ENCODE data around the gene CCDC50.

The CCDC50 gene

GRCh38 chr3:191328962-191329653, at the start of gene CCDC50:
Gene CCDC50 (plus strand): TSS chr3:191329394. CDS start chr3:191329675, 281 bp downstream.
- H3K79me2 ChIP-seq (ENCODE audit: control insufficient read depth, low read length): peaks cover 48% of the 10 kb centered on the region
- H3K9me2 ChIP-seq (replicated peaks; ENCODE audit: control insufficient read depth, low read length): no peaks in the 10 kb centered on the region
- no peaks in the 10 kb centered on the region for H4K20me1 ChIP-seq (ENCODE audit: control insufficient read depth, insufficient read depth, low read depth, low read length)
- no peaks in the 10 kb centered on the region for H3K27me3 ChIP-seq (ENCODE audit: control insufficient read depth, low read length)
- H3K27ac ChIP-seq (ENCODE audit: low read depth, low read length): peak within 1 kb of the TSS; percentile 37
- H3K36me3 ChIP-seq (ENCODE audit: control insufficient read depth, low read length): peaks cover 5% of the 10 kb centered on the region
- H3K4me3 ChIP-seq (ENCODE audit: low read length): peak within 1 kb of the TSS; percentile 87
- H3K9me3 ChIP-seq (ENCODE audit: control insufficient read depth, insufficient read depth, low read length): no peaks in the 10 kb centered on the region
- H3K4me2 ChIP-seq (ENCODE audit: low read length): peak within 1 kb of the TSS; percentile 90
- TF ChIP-seq CTCF (IDR thresholded peaks at IDR 0.05; ENCODE audit: low read depth, low read length, poor library complexity, severe bottlenecking) (no peak), EZH2phosphoT487 (IDR thresholded peaks at IDR 0.05; ENCODE audit: borderline replicate concordance, low read length) (no peak)
- no peaks in the 10 kb centered on the region for H3F3A ChIP-seq (ENCODE audit: control insufficient read depth, insufficient read depth)
- peaks cover 48% of the 10 kb centered on the region for H3K4me1 ChIP-seq (ENCODE audit: control insufficient read depth, low read length)

- no peak for TF ChIP-seq CTCF (IDR thresholded peaks at IDR 0.05; ENCODE audit: low read depth, low read length, poor library complexity, severe bottlenecking)
- TF ChIP-seq EZH2phosphoT487 (IDR thresholded peaks at IDR 0.05; ENCODE audit: borderline replicate concordance, low read length): no peak
These were observed 49.1 kb upstream of the CCDC50 start for GRCh38 chr3:191280111-191280510.

GRCh38 chr3:191280882-191281281, 48.3 kb upstream of the CCDC50 start:
- H3K9me3 ChIP-seq (ENCODE audit: control insufficient read depth, insufficient read depth, low read length): no peaks in the 10 kb centered on the region
- no peak overlapping the region for H3K4me2 ChIP-seq (ENCODE audit: low read length)
- H3K27me3 ChIP-seq (ENCODE audit: control insufficient read depth, low read length): no peaks in the 10 kb centered on the region
- H3K9me2 ChIP-seq (replicated peaks; ENCODE audit: control insufficient read depth, low read length): no peaks in the 10 kb centered on the region
- no peaks in the 10 kb centered on the region for H3K36me3 ChIP-seq (ENCODE audit: control insufficient read depth, low read length)
- no peak overlapping the region for H3K27ac ChIP-seq (ENCODE audit: low read depth, low read length)
- no peak overlapping the region for H3K4me3 ChIP-seq (ENCODE audit: low read length)
- no peaks in the 10 kb centered on the region for H4K20me1 ChIP-seq (ENCODE audit: control insufficient read depth, insufficient read depth, low read depth, low read length)
- H3F3A ChIP-seq (ENCODE audit: control insufficient read depth, insufficient read depth): no peaks in the 10 kb centered on the region
- no peaks in the 10 kb centered on the region for H3K79me2 ChIP-seq (ENCODE audit: control insufficient read depth, low read length)
- H3K4me1 ChIP-seq (ENCODE audit: control insufficient read depth, low read length): no peaks in the 10 kb centered on the region
- TF ChIP-seq CTCF (IDR thresholded peaks at IDR 0.05; ENCODE audit: low read depth, low read length, poor library complexity, severe bottlenecking) (no peak), EZH2phosphoT487 (IDR thresholded peaks at IDR 0.05; ENCODE audit: borderline replicate concordance, low read length) (no peak)

More at GRCh38 chr3:191280111-191280510, 49.1 kb upstream of the CCDC50 start:
- Histone ChIP-seq H3K4me3 (ENCODE audit: low read length) (no peak overlapping the region), H3K27ac (ENCODE audit: low read depth, low read length) (no peak overlapping the region), H4K20me1 (ENCODE audit: control insufficient read depth, insufficient read depth, low read depth, low read length) (no peaks in the 10 kb centered on the region), H3K4me2 (ENCODE audit: low read length) (no peak overlapping the region), H3K27me3 (ENCODE audit: control insufficient read depth, low read length) (no peaks in the 10 kb centered on the region), H3K9me3 (ENCODE audit: control insufficient read depth, insufficient read depth, low read length) (no peaks in the 10 kb centered on the region), H3K4me1 (ENCODE audit: control insufficient read depth, low read length) (no peaks in the 10 kb centered on the region), H3K79me2 (ENCODE audit: control insufficient read depth, low read length) (no peaks in the 10 kb centered on the region), H3F3A (ENCODE audit: control insufficient read depth, insufficient read depth) (no peaks in the 10 kb centered on the region), H3K36me3 (ENCODE audit: control insufficient read depth, low read length) (no peaks in the 10 kb centered on the region), H3K9me2 (replicated peaks; ENCODE audit: control insufficient read depth, low read length) (no peaks in the 10 kb centered on the region)
